DMS53 (cell line): ENCODE measurements around the gene CLHC1.
"Not testable (repeated sequence)": the region's sequence is repeated elsewhere in the genome, so short reads cannot be mapped to it uniquely, and the experiment has no call there.

ENCODE experiments used
- DNase-seq: peaks from one replicate; lab custom pipeline; 2025; lab: John Stamatoyannopoulos, UW

Gene CLHC1

GRCh38 chr2:55232863-55233657, 967 bp upstream of the CLHC1 start:
- DNase-seq, result peak; percentile 62

DNA sequence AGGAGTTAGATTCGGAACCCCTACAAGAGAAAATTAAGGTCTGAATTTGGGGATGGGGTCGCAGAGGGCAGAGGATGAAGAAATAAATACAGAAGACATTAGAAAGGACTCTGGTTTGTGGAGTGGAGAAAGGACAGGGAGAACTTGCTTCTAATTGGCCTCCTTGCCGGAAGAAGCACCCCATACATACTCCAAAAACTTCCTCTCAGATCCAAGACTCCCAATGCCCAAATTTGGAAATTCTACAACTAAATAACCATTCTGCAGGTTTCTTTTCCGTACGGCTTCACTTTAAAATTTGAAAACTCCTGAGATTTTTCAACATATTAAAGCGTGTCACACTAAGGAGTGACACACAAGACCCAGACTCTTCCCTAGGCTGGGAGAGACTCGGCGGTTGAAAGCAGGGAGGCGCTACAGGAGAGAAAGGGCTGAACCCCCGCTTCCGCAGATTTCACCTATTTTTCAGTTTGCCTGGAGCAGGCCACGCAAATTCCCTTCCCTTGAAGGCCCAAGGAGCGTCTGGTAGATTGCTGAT, 478 bp downstream of the CLHC1 start:
- DNase-seq, result peak; percentile 90

GRCh38 chr2:55230551-55230950, 1.5 kb downstream of the CLHC1 start:
- DNase-seq, result no peak

DNA sequence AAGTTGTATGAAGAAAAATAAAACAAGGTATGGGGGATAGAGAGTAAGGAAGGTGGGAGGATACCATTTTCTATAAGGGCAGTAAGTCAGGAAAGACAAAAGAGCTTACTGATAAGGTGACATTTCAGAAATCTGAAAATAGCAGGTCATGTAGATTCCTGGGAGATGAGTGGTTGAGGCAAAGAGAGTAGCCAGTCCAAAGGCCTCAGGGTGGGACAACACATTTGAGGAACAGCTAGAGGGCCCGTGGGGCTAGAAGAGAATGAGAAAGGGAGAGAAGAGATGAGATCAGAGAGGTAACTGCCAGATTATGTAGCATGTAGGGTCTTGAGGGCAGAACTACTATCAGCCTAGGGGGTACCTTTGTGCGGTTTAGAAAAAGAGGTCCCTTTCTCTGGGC, 2.9 kb downstream of the CLHC1 start:
- no peak for DNase-seq

- no peak for DNase-seq
Measured at GRCh38 chr2:55228226-55228563, 3.9 kb downstream of the CLHC1 start.

DNA sequence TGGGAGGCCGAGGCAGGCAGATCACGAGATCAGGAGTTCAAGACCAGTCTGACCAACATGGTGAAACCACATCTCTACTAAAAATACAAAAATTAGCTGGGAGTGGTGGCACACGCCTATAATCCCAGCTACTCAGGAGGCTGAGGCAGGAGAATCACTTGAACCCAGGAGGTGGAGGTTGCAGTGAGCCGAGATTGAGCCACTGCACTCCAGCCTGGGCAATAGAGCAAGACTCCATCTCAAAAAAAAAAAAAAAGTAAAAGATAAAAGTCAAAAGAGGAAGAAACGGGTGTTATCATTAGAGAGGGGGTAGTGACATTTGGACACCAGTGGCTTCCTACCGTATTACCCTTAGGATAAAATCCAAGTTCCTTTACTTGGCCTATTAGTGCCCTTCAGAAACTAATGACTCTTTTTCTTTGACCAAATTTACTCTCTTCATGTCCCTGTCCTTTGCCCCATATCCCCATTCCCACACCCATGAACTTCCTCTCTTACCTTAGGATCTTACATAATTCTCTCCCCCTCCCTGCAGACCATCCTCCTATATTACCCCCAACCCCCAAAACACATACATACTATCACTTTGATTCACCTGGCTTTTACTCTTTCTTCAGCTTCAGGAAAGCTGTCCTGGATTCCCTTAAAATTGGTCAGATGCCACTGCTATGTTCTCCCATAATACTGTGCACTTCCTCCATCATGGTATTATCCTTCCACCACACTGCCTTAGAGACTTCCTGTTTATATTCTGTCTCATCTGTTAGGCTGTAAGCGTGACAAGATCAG, 4.5 kb downstream of the CLHC1 start:
- peak; percentile 13 for DNase-seq

DNA sequence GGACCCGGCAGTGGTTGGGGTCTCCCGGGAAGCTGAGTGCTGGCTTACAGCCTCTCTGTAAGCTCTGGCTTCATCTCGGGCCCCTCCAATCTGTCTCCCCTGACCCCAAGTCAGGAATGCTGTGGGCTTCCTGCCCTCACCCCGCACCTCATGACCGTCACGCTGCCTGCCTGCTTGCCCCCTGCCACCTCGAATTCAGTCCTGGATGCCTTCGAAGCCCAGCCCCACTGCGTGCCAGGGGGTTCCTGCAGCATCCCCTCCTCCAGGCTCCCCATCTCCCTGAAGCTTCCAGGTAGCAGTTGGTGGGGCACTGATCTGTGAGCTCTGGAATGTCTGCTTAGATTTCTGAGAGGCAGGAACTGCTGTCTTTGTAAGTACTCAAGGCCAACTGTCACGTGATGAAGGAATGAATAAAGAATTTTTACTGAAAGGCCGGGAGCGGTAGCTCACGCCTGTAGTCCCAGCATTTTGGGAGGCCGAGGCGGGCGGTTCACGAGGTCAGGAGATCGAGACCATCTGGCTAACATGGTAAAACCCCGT, 6.5 kb downstream of the CLHC1 start:
- no peak for DNase-seq

GRCh38 chr2:55224761-55225261, 7.3 kb downstream of the CLHC1 start:
- no peak for DNase-seq

DNA sequence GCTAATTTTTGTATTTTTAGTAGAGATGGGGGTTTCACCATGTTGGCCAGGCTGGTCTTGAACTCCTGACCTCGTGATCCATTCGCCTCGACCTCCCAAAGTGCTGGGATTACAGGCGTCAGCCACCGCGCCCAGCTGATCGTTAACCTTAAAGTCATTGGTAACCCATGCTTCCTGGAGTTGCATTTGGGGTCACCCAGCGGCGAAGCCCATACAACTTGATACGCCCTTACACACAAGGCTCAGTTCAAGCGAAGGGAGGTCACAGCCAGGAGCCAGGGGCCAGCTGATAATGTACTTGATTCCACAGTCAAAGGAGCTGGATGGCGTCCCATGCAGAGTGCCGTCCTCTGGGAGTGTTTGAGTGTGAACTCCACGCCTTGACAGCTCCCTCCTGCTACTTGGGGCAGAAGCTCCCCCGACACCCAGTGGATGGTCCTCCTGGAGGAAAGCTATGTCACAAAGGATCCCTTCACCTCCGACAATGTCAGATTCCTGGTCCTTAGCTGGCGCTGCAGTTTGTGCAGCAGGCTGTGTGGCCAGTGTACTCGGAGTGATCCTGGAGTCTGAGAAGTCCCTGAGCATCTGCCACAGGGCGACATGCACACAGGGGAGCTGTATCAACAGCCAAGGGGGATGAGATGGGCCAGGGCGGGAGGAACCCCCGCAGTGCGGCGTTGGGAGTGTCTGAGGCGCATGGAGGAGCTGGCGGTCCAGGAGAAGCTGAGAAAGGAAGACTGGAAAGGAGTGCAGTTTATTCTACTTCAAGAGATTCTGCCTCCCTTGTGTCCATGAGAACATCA, 7.9 kb downstream of the CLHC1 start:
- DNase-seq, result peak; percentile 38

DNA sequence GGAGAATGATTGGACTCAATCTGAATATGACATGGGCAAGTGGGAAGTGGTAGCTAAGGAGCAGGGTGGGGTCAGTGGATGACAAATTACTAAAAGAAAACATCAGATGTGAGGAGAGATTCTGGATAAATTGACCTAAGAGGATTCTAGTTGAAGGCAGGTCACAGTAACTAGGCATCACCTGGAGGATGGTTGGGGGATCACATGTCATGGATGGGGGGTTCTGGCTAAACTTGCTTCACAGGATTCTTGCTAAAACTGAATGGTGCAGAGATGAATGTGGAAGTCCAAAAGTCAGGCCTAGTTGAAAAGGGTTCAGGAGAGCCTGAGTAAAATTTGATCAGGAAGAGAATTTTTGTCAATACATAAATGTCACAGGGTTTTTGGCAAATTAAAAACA, 18.3 kb downstream of the CLHC1 start:
- DNase-seq, result no peak

GRCh38 chr2:55204950-55205349, 27.1 kb downstream of the CLHC1 start:
- DNase-seq, result no peak

DNA sequence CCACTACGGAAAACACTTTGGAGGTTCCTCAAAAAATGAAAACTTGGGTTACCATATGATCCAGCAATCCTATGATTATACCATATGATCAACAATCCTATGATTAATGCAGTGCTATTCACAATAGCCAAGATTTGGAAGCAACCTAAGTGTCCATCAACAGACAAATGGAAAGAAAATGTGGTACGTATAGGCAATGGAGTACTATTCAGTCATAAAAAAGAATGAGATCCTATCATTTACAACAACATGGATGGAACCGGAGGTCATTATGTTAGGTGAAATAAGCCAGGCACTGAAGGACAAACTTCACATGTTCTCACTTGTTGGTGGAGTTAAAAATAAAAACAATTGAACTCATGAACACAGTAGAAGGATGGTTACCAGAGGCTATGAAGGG, 27.6 kb downstream of the CLHC1 start:
- DNase-seq, result no peak

DNA sequence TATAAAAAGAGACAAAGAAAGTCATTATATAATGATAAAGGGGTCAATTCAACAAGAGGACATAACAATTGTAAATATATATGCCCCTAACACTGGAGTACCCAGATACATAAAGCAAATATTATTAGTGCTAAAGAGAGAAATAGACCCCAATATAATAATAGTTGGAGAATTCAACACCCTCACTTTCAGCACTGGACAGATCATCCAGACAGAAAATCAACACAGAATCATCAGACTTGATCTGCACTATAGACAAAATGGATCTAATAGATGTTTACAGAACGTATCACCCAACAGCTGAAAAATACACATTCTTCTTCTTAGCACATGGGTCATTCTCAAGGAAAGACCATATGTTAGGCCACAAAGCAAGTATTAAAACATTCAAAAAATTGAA, 31.7 kb downstream of the CLHC1 start:
- DNase-seq, result no peak

GRCh38 chr2:55196526-55196925, 35.6 kb downstream of the CLHC1 start:
- DNase-seq, result no peak

GRCh38 chr2:55191888-55192287, 40.2 kb downstream of the CLHC1 start:
- not testable (repeated sequence) for DNase-seq

- DNase-seq, result not testable (repeated sequence)
Measured at GRCh38 chr2:55186837-55187236, 45.3 kb downstream of the CLHC1 start.

DNA sequence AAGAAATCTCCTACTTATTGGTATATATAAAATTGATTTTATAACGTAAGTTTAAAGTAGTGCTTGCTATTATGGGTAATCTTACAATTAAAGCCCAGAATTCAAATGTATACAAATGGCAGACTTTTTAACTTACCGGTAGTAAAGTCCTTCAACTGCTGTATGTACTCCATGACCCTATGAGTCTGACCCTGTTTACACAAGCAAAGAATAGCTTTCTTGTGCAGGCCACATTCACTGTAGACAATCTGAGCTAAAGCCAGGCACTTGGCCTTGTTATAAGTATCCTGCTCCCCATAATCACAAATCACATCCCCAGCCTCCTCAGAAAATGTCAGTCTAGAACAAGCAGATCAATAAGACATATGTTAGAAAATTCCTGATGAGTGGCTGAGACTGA, 51.7 kb downstream of the CLHC1 start:
- no peak for DNase-seq

DNA sequence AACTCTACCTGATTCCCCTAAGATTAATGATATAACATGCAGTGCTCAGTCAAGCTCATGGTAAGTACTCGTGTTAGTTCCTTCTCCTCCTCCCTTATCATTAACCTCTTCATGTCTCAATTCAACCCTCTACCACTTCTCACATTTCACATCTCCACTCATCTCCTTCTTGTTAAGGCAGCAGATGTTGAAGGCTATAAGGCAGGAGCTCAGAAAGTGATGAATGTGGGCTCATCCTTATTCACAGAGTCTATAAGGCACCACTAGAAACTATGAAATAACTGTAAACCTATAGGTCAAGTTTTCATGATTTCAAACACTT, 56.0 kb downstream of the CLHC1 start:
- DNase-seq, result peak; percentile 38

GRCh38 chr2:55175254-55176093, 56.6 kb downstream of the CLHC1 start:
- peak; percentile 91 for DNase-seq

DNA sequence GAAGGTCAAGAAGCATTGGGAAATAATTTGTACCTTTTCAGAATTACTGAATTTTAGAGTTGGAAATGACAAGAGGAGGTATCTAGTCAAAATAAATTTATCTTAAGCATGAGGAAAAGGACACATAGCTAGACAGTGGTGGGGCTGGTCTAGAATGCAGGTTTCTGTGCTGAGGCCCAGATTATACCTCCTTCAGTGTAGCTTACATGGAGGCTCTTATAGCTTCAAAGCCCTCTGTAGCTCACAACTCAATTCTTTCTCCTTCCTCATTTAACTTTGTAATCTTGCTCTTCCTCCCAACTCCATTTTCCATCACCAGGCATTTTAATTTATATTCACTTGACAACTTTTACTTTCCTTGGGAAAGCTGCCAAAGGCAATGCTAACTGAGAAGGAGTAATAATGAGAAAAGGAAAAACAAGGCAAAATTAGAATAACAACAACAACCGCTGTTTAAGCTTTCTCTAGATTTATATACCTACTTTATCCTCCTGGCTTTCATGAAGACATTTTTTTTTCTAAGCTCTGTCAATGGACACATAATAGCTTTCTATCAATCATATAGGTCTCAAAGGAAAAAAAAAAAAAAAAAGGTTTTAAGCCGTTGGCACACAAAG, 58.5 kb downstream of the CLHC1 start:
- no peak for DNase-seq

DNA sequence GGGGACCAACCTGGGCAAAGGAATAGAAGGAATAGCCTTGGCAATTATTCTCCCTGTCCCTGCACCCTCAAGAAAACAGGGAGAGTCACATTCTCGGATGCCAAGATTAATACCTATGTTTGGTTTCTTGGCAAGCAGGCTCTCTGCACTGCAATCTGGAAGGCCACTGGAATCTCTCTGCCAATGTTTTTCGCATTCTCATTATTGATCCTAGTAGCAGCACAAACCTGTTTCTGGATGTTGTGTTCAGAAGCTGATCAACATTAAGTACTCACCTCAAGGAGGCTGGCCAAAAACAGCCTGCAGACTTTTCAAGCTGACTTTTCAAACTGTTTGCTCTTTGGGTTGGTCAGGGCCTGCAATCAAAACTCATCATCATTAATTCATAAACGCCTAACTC, 62.2 kb downstream of the CLHC1 start:
- DNase-seq, result no peak
